K562 (cell line): ENCODE results near the gene ZEB2. TPM values are rescaled to one million over a fixed set of nuclear protein-coding genes. Genes with fewer than 3 reads are reported as not detected.

Experiments used
- C11orf30 ChIP-seq: fragments of 450-650 bp; IDR thresholded peaks from 2 replicates; pipeline ENCODE4 v1.6.1; 2016; ENCODE audit warnings: low read depth, mild to moderate bottlenecking
- CTBP1 ChIP-seq: fragments of 450-650 bp; IDR thresholded peaks from 2 replicates; pipeline ENCODE4 v1.6.1; 2016; ENCODE audit warnings: borderline replicate concordance
- DMBX1 ChIP-seq: fragments of 250-450 bp; sonication (Bioruptor Pico); IDR thresholded peaks from 2 replicates; pipeline ENCODE4 v1.8.0; 2022; ENCODE audit warnings: inconsistent platforms, mild to moderate bottlenecking, moderate library complexity, borderline replicate concordance
- EP300 ChIP-seq: IDR thresholded peaks from 2 replicates; pipeline ENCODE4 v1.6.1; 2012; ENCODE audit warnings: low read length, improper control_type of control experiment
- JUND ChIP-seq, 2 experiments: IDR thresholded peaks; 2 replicates in 1 of 2; 3 replicates in 1 of 2; pipeline ENCODE4 v1.6.1; 2011; ENCODE audit warnings: borderline replicate concordance in 2 of 2, low read depth in 2 of 2, low read length in 2 of 2, improper control_type of control experiment in 1 of 2, missing biosample characterization in 1 of 2, missing genetic modification characterization in 1 of 2, missing genetic modification reagents in 1 of 2
- KAT2B ChIP-seq: IDR thresholded peaks from one replicate; pipeline ENCODE4 v1.6.1; 2012; ENCODE audit warnings: low read depth, mild to moderate bottlenecking, control low read depth, inconsistent platforms, low read length, moderate library complexity
- KDM5B ChIP-seq: fragments of 200-600 bp; sonication (generic); IDR thresholded peaks from 2 replicates; pipeline ENCODE4 v1.6.1; 2012; ENCODE audit warnings: low read depth, mild to moderate bottlenecking, moderate library complexity, low read length, control low read depth, inconsistent platforms; ENCODE audit not compliant: insufficient replicate concordance
- NFYB ChIP-seq: IDR thresholded peaks from 2 replicates; pipeline ENCODE4 v1.6.1; 2011; ENCODE audit warnings: mild to moderate bottlenecking, moderate library complexity; ENCODE audit not compliant: insufficient read length; ENCODE audit errors: extremely low read depth
- RBM39 ChIP-seq: fragments of 200-400 bp; formaldehyde crosslinking; optimal IDR thresholded peaks from 2 replicates; pipeline ENCODE3; 2018; ENCODE audit warnings: low read depth, low read length
- SMARCA4 ChIP-seq: fragments of 450-650 bp; IDR thresholded peaks from 2 replicates; pipeline ENCODE4 v1.6.1; 2016
- SRF ChIP-seq, 2 experiments: fragments of 250-450, 450-650 bp in 1 of 2; sonication (Bioruptor Pico) in 1 of 2; sonication (generic) in 1 of 2; formaldehyde crosslinking; IDR thresholded peaks; 2 replicates each; pipeline versions ENCODE4 v1.5.0 to v1.5.1; 2020 to 2022; ENCODE audit warnings: mild to moderate bottlenecking in 1 of 2, missing genetic modification reagents in 1 of 2
- TBP ChIP-seq: optimal IDR thresholded peaks from 2 replicates; pipeline ENCODE3; 2011; ENCODE audit warnings: low read depth, low read length, improper control_type of control experiment
- TEAD4 ChIP-seq, 2 experiments: sonication (generic) in 1 of 2; formaldehyde crosslinking in 1 of 2; IDR thresholded peaks; 2 replicates each; pipeline versions ENCODE4 v1.6.1 to v1.8.0; 2012 to 2022; ENCODE audit warnings: borderline replicate concordance in 1 of 2, inconsistent platforms in 1 of 2, low read length in 1 of 2, mild to moderate bottlenecking in 1 of 2, missing genetic modification reagents in 1 of 2
- polyA plus RNA-seq, 8 experiments: library from polyadenylated mRNA; depleted of rRNA in 4 of 8; stranded (reverse) in 5 of 8; unstranded in 3 of 8; fragments of >200 nt; fragmentation: Nextera tagmentation in 2 of 8; fragmentation: Illumina TruSeq in 1 of 8; extraction: Ambion mirVana in 2 of 8; extraction: Trizol in 1 of 8; gene quantifications; 2 replicates each; pipeline versions ENCODE4 v1.2.1 to v1.2.3, GENCODE V29; 2011 to 2014; ENCODE audit warnings: inconsistent platforms in 1 of 8, missing spikeins in 1 of 8
- total RNA-seq, 7 experiments: library from RNA; depleted of rRNA in 6 of 7; stranded (reverse); fragments of >200 nt in 6 of 7; fragmentation: Illumina TruSeq in 2 of 7; extraction: Trizol in 2 of 7; gene quantifications; 2 replicates each; pipeline versions ENCODE4 v1.2.1 to v1.2.3, GENCODE V29; 2011 to 2021; ENCODE audit warnings: low replicate concordance in 1 of 7

The ZEB2 gene
- total and polyA plus RNA-seq, 9 of the 15 experiments (the other 6 are each of a cell fraction or from before 2014, with no cell fraction given): 15.1 to 113 (median 72.3) TPM

- TF ChIP-seq KAT2B (no peak), NFYB (no peak), JUND (IDR thresholded peaks at IDR 0.05; ENCODE audit: borderline replicate concordance, low read depth, low read length) (peak; percentile 67; the same call in 1 of the 2 replicates), JUND (tag; IDR thresholded peaks at IDR 0.05; ENCODE audit: borderline replicate concordance, low read depth, low read length) (peak; percentile 82; the same call in 1 of the 3 replicates), RBM39 (no peak), C11orf30 (peak; percentile 91), TEAD4 (IDR thresholded peaks at IDR 0.05; ENCODE audit: low read length) (0 out of 2 replicates have a peak, but pooled peaks have one; percentile 9), TEAD4 (CRISPR knock-in tag; IDR thresholded peaks at IDR 0.05; ENCODE audit: borderline replicate concordance) (no peak), SRF (CRISPR knock-in tag; IDR thresholded peaks at IDR 0.05) (no peak), KDM5B (peak; percentile 43), SMARCA4 (peak; percentile 59), CTBP1 (0 out of 2 replicates have a peak, but pooled peaks have one; percentile 26), EP300 (peak; percentile 22; the same call in 1 of the 2 replicates), TBP (peak; percentile 29), DMBX1 (CRISPR knock-in tag) (0 out of 2 replicates have a peak, but pooled peaks have one; percentile 31)
These were observed 33.5 kb upstream of the ZEB2 start (continued) for GRCh38 chr2:144553379-144553778.
